ENCODE measurements around the gene PTPRN. TPM values are rescaled to one million over a fixed set of nuclear protein-coding genes. Genes with fewer than 3 reads are reported as not detected.

The PTPRN gene
- total and polyA plus RNA-seq, 2 of the 8 experiments (the other 6 are each of a cell fraction or from before 2014, with no cell fraction given), result 5.4 to 8.2 TPM

DNA sequence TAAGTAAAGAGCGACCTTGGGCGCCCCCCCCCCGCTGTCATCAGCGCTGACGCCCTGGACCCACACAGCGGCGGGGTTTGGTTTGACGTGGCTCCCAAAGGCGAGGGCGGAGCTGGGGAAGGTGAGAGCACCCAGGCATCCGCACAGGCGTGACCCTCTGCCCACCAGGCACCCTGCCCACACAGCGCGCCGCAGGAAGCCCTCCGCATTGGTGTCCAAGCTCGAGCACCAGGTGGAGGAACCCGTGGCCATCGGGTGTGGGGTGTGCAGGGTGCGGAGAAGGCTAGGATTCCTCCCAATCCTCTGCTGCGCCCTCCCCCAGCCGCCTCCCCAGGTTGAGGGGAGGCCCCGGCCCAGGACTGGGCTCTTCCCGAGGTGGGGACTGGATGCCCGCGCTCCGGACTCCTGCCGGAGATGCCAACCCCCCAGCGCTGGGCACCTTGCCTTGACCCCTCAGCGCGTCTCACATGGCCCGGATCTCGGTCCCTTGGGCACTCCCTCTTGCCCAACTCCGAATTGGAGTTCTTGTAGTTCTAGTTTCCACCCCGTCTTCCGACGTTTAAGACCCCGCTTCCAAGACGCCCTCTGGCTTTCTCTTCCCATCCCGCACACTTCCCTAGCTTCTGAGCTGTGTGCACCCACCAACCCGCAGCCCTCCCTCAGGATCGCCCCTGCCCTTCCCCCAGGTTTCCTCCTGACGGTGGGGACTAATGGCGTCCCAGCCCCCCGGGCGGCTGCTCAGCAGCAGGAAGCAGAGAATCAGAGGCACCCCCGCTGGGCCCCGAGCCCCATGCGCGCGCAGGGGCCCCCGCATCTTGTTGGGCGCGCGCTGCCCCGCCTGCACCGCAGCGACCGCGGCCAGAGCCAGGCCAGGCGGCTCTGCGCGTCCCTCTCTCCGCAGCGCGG lies 49.2 kb upstream of the PTPRN start (continued):
- TF ChIP-seq SUZ12 (IDR thresholded peaks at IDR 0.05; ENCODE audit: low read length), result peak; percentile 83
- TF ChIP-seq KDM4A (IDR thresholded peaks at IDR 0.05; ENCODE audit: low read depth, low read length, severe bottlenecking), result peak; percentile 94
